Right renal pelvis (tissue), 4 donors: ENCODE data around the gene MGMT. TPM values are rescaled to one million over a fixed set of nuclear protein-coding genes. Genes with fewer than 3 reads are reported as not detected.

Experiments
- DNase-seq, 4 donors: peaks; one replicate each; pipeline ENCODE4 v3.0.0-alpha.2; 2013; ENCODE audit warnings: low read depth in 4 of 4, low spot score in 3 of 4, missing footprints in 1 of 4
- polyA plus RNA-seq, 4 donors: library from polyadenylated mRNA; unstranded; fragments of 120-200 nt; gene quantifications; one replicate each; pipeline ENCODE4 v1.2.1, GENCODE V29; 2013; ENCODE audit not compliant: insufficient read length in 4 of 4

The MGMT gene
- polyA plus RNA-seq, 4 donors, result 17.6 to 24.0 (median 19.9) TPM

GRCh38 chr10:129516846-129517679 lies 50.0 kb downstream of the MGMT start:
- no peak for DNase-seq

GRCh38 chr10:129517680-129518057 lies 50.6 kb downstream of the MGMT start:
- no peak for DNase-seq

- DNase-seq, result no peak
Observed at GRCh38 chr10:129518793-129519192, 51.8 kb downstream of the MGMT start.

- DNase-seq, result no peak
Observed at GRCh38 chr10:129520440-129521080, 53.5 kb downstream of the MGMT start.

- DNase-seq, result no peak
Observed at GRCh38 chr10:129521161-129522025, 54.4 kb downstream of the MGMT start.

GRCh38 chr10:129522041-129522585 lies 55.1 kb downstream of the MGMT start:
- DNase-seq, result no peak

GRCh38 chr10:129523031-129523722 lies 56.1 kb downstream of the MGMT start:
- no peak for DNase-seq

GRCh38 chr10:129523723-129524316 lies 56.8 kb downstream of the MGMT start:
- no peak for DNase-seq

GRCh38 chr10:129524936-129525335 lies 57.9 kb downstream of the MGMT start:
- no peak for DNase-seq

GRCh38 chr10:129525401-129525801 lies 58.4 kb downstream of the MGMT start:
- DNase-seq, result no peak

GRCh38 chr10:129526943-129527342 lies 59.9 kb downstream of the MGMT start:
- no peak for DNase-seq

GRCh38 chr10:129528376-129528978 lies 61.4 kb downstream of the MGMT start:
- DNase-seq, result no peak

- no peak for DNase-seq
Observed at GRCh38 chr10:129530581-129530980, 63.5 kb downstream of the MGMT start.

- no peak for DNase-seq
Observed at GRCh38 chr10:129531195-129531968, 64.3 kb downstream of the MGMT start.

GRCh38 chr10:129531969-129532660 lies 65.1 kb downstream of the MGMT start:
- no peak for DNase-seq

- DNase-seq, result no peak
Observed at GRCh38 chr10:129532838-129533237, 65.8 kb downstream of the MGMT start.

GRCh38 chr10:129533281-129533680 lies 66.2 kb downstream of the MGMT start:
- no peak for DNase-seq

GRCh38 chr10:129534826-129535225 lies 67.8 kb downstream of the MGMT start:
- DNase-seq, result no peak
